HG03066 (cell line): ENCODE data around the gene DMC1.
"Not testable (repeated sequence)": the region's sequence is repeated elsewhere in the genome, so short reads cannot be mapped to it uniquely, and the experiment has no call there.

Source experiments
- ATAC-seq: cut with Tn5 transposase; IDR thresholded peaks from one replicate; pipeline ENCODE4 v1.9.1; 2021; ENCODE audit warnings: low read depth; ENCODE audit not compliant: unreplicated experiment

Gene DMC1

GRCh38 chr22:38569972-38570778, at the start of gene DMC1:
DMC1 (minus strand) TSS chr22:38570183; CDS start chr22:38568256, 1,927 bp downstream.
- peak; percentile 58 for ATAC-seq

GRCh38 chr22:38618682-38619081, 48.7 kb upstream of the DMC1 start:
- ATAC-seq, result no peak

- ATAC-seq, result no peak
These were observed 48.3 kb upstream of the DMC1 start for GRCh38 chr22:38618258-38618657.

- not testable (repeated sequence) for ATAC-seq
These were observed 45.1 kb upstream of the DMC1 start for GRCh38 chr22:38615064-38615405.

- ATAC-seq, result no peak
These were observed 44.5 kb upstream of the DMC1 start for GRCh38 chr22:38614332-38615063.

- ATAC-seq, result no peak
These were observed 43.6 kb upstream of the DMC1 start for GRCh38 chr22:38613588-38613987.

- no peak for ATAC-seq
These were observed 42.4 kb upstream of the DMC1 start for GRCh38 chr22:38612217-38613006.

- ATAC-seq, result no peak
These were observed 41.6 kb upstream of the DMC1 start for GRCh38 chr22:38611559-38611958.

GRCh38 chr22:38610234-38610633, 40.3 kb upstream of the DMC1 start:
- ATAC-seq, result no peak

- ATAC-seq, result no peak
These were observed 39.2 kb upstream of the DMC1 start for GRCh38 chr22:38608992-38609750.

GRCh38 chr22:38607680-38608079, 37.7 kb upstream of the DMC1 start:
- no peak for ATAC-seq

GRCh38 chr22:38602166-38602565, 32.2 kb upstream of the DMC1 start:
- no peak for ATAC-seq

- ATAC-seq, result no peak
These were observed 31.3 kb upstream of the DMC1 start for GRCh38 chr22:38601221-38601764.

GRCh38 chr22:38599466-38599865, 29.5 kb upstream of the DMC1 start:
- no peak for ATAC-seq

- ATAC-seq, result not testable (repeated sequence)
These were observed 12.9 kb upstream of the DMC1 start for GRCh38 chr22:38582923-38583322.

- ATAC-seq, result no peak
These were observed 8.5 kb upstream of the DMC1 start for GRCh38 chr22:38578505-38578904.

- no peak for ATAC-seq
These were observed 2.1 kb upstream of the DMC1 start for GRCh38 chr22:38572065-38572464.

GRCh38 chr22:38570779-38571364, 889 bp upstream of the DMC1 start:
- ATAC-seq, result peak; percentile 14

- no peak for ATAC-seq
These were observed 607 bp downstream of the DMC1 start for GRCh38 chr22:38569181-38569971.
